AG09319 (cell line): ENCODE results near the gene CDH4.

ENCODE experiments used
- DNase-seq: peaks from one replicate; pipeline ENCODE4 v3.0.0-alpha.2; 2010; ENCODE audit warnings: low read depth; ENCODE audit errors: extremely low read depth
- CTCF ChIP-seq: IDR thresholded peaks from 2 replicates; pipeline ENCODE4 v1.5.1; 2011; ENCODE audit warnings: low read depth, mild to moderate bottlenecking, inconsistent platforms, low read length, moderate library complexity

Gene CDH4

GRCh38 chr20:61544910-61545889, 293.1 kb downstream of the CDH4 start:
- no peak for TF ChIP-seq CTCF
- DNase-seq, result no peak

DNA sequence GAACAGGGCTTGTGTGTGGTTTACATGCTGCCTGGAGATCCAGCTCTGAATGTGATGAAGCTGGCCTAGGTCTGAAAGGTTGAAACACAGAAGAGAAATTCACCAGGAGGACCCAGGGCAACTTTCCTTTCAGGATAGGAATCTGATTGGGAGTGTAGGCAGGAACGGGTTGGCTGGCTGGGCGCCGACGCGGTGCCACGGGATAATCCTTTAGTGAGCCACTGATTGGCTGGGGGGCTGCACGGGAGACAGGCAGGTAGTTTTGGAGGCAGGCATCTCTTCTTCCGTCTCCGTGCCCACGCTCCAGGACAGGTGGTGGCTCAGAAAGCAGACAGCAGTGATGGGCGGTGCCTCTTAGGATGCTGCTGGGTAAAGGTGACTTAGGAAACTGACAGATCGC, 294.6 kb downstream of the CDH4 start:
- no peak for TF ChIP-seq CTCF
- no peak for DNase-seq

- no peak for DNase-seq
- no peak for TF ChIP-seq CTCF
Measured at GRCh38 chr20:61548069-61548468, 296.0 kb downstream of the CDH4 start.

DNA sequence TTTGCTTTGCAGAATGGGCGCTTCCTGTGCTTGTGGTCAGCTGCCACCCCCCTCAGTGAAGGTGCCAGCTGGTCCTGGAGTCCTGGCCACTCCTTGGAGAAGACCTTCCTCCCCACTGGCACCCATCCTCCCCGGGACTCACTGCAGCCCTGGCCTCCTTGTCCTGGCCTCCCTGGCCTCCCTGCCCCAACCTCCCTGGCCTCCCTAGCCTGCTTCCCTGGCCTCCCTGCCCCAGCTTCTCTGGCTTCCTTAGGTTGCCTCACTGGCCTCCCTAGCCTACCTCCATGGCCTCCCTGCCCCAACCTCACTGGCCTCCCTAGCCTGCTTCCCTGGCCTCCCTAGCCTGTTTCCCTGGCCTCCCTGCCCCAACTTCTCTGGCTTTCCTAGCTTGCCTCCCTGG, 297.8 kb downstream of the CDH4 start:
- DNase-seq, result no peak
- TF ChIP-seq CTCF, result no peak

- DNase-seq, result no peak
- TF ChIP-seq CTCF, result no peak
Measured at GRCh38 chr20:61551401-61551800, 299.3 kb downstream of the CDH4 start.

DNA sequence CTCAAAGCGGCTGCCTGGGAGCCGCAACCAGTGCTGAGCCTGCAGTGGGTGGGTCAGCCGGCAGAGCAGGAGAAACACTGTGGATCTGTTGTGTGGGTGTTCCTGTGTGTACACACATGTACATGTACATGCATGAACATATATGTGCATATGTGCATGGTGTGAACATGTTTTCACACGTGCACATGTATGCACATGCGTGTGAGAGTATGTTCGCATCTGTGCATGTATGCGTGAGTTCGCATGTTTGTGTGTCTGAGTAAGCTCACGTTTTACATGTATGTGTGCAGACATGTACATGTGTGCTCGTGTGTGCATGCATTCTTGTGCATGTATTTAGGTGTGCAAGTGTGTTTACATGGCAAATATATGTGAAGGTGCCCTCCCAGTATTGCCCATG, 302.6 kb downstream of the CDH4 start:
- no peak for TF ChIP-seq CTCF
- DNase-seq, result no peak

GRCh38 chr20:61555566-61555965, 303.5 kb downstream of the CDH4 start:
- no peak for TF ChIP-seq CTCF
- no peak for DNase-seq
